SU-DHL-6 (cell line): ENCODE data around the gene LARP4B.

Source experiments
- H2AFZ ChIP-seq: fragments of 200-600 bp; sonication (generic); 2 replicates; pipeline ENCODE4 v1.6.1; 2014; ENCODE audit warnings: low read depth, mild to moderate bottlenecking, moderate library complexity, mixed read lengths, antibody characterized with exemption, low read length; ENCODE audit not compliant: severe bottlenecking
- H3F3A ChIP-seq: fragments of 200-600 bp; shearing (Covaris generic); 2 replicates; pipeline ENCODE4 v1.6.0; 2016; ENCODE audit warnings: antibody characterized with exemption, mild to moderate bottlenecking; ENCODE audit not compliant: insufficient read depth
- H3K27ac ChIP-seq: fragments of 200-600 bp; sonication (generic); 2 replicates; pipeline ENCODE4 v1.5.1; 2016; ENCODE audit warnings: low read depth, mild to moderate bottlenecking, low read length, moderate library complexity, mixed read lengths
- H3K27me3 ChIP-seq: fragments of 200-600 bp; sonication (generic), shearing (Covaris generic); 2 replicates; pipeline ENCODE4 v1.6.0; 2014; ENCODE audit warnings: mild to moderate bottlenecking, low read length
- H3K36me3 ChIP-seq: fragments of 200-600 bp; sonication (generic); 2 replicates; pipeline ENCODE4 v1.6.1; 2014; ENCODE audit warnings: mild to moderate bottlenecking, low read length, mixed read lengths
- H3K4me2 ChIP-seq: fragments of 300-600, 200-600 bp; shearing (Covaris generic), sonication (generic); 2 replicates; pipeline ENCODE4 v1.6.0; 2014; ENCODE audit warnings: low read length, low read depth, mild to moderate bottlenecking; ENCODE audit not compliant: poor library complexity, severe bottlenecking
- H3K4me3 ChIP-seq: fragments of 200-600 bp; sonication (generic); 2 replicates; pipeline ENCODE4 v1.5.1; 2014; ENCODE audit warnings: antibody characterized with exemption, low read length, mild to moderate bottlenecking, mixed read lengths; ENCODE audit not compliant: insufficient read depth, poor library complexity, severe bottlenecking
- H3K79me2 ChIP-seq: fragments of 200-600 bp; sonication (generic); 2 replicates; pipeline ENCODE4 v1.6.1; 2014; ENCODE audit warnings: mild to moderate bottlenecking, low read length, moderate library complexity; ENCODE audit not compliant: insufficient read depth
- H3K9ac ChIP-seq: fragments of 200-600 bp; sonication (generic); 2 replicates; pipeline ENCODE4 v1.7.0; 2014; ENCODE audit warnings: mild to moderate bottlenecking, low read length
- H3K9me2 ChIP-seq: fragments of 200-600 bp; sonication (generic); replicated peaks from 2 replicates; pipeline ENCODE4 v1.6.1; 2014; ENCODE audit warnings: low read length; ENCODE audit not compliant: insufficient read depth
- H3K9me3 ChIP-seq: fragments of 200-600 bp; sonication (generic); 2 replicates; pipeline ENCODE4 v1.6.1; 2014; ENCODE audit warnings: low read length, mixed read lengths; ENCODE audit not compliant: insufficient read depth
- H4K20me1 ChIP-seq: fragments of 200-600 bp; sonication (generic); 2 replicates; pipeline ENCODE4 v1.6.1; 2014; ENCODE audit warnings: low read depth, mild to moderate bottlenecking, antibody characterized with exemption, low read length, moderate library complexity, mixed read lengths
- EZH2phosphoT487 ChIP-seq: fragments of 200-600 bp; sonication (generic), shearing (Covaris generic); conservative IDR thresholded peaks from 2 replicates; pipeline ENCODE4 v1.6.1; 2018; ENCODE audit warnings: mild to moderate bottlenecking, antibody characterized with exemption, low read length, moderate library complexity, mixed read lengths
- TF ChIP-seq, protein P1 (sequence below): fragments of 200-600 bp; sonication (generic); IDR thresholded peaks from one replicate; pipeline ENCODE4 v1.5.1; 2017; ENCODE audit warnings: antibody characterized with exemption, mild to moderate bottlenecking, low read length, moderate library complexity; ENCODE audit not compliant: insufficient read depth, poor library complexity, severe bottlenecking

The LARP4B gene

DNA sequence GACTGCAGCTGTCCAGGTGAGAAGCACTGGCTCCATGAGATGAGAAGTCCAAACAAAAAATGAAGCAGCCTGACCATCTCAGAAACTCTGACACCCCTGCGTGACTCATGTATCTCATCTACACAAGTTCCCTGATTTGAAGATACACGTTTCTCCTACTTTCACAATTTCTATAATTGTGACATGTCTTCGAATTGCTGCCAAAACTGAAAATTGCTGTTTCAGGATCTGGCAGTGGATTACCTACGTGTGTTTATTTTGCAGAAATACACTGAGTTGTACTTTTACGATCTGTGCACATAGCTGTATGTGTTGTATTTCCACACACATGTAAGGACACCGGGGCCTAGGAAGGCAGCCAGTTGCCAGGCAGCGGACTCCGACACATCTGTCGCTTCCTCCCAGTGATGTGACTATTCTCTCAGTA is 53.2 kb downstream of the LARP4B start:
- H3K9ac ChIP-seq = no peak overlapping the region
- no peak overlapping the region for H3K27ac ChIP-seq
- no peaks in the 10 kb centered on the region for H3K9me2 ChIP-seq
- no peak overlapping the region for H2AFZ ChIP-seq
- no peak overlapping the region for H3K4me3 ChIP-seq
- no peaks in the 10 kb centered on the region for H3K27me3 ChIP-seq
- TF ChIP-seq, protein P1, sequence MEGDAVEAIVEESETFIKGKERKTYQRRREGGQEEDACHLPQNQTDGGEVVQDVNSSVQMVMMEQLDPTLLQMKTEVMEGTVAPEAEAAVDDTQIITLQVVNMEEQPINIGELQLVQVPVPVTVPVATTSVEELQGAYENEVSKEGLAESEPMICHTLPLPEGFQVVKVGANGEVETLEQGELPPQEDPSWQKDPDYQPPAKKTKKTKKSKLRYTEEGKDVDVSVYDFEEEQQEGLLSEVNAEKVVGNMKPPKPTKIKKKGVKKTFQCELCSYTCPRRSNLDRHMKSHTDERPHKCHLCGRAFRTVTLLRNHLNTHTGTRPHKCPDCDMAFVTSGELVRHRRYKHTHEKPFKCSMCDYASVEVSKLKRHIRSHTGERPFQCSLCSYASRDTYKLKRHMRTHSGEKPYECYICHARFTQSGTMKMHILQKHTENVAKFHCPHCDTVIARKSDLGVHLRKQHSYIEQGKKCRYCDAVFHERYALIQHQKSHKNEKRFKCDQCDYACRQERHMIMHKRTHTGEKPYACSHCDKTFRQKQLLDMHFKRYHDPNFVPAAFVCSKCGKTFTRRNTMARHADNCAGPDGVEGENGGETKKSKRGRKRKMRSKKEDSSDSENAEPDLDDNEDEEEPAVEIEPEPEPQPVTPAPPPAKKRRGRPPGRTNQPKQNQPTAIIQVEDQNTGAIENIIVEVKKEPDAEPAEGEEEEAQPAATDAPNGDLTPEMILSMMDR = no peak
- no peak for TF ChIP-seq EZH2phosphoT487
- peaks cover 5% of the 10 kb centered on the region; the same call in 1 of the 2 replicates for H3F3A ChIP-seq
- no peaks in the 10 kb centered on the region for H3K9me3 ChIP-seq
- no peak overlapping the region for H3K4me2 ChIP-seq
- H3K36me3 ChIP-seq = peaks cover 16% of the 10 kb centered on the region
- peaks cover 8% of the 10 kb centered on the region; the same call in 1 of the 2 replicates for H4K20me1 ChIP-seq
- peaks cover 46% of the 10 kb centered on the region for H3K79me2 ChIP-seq

DNA sequence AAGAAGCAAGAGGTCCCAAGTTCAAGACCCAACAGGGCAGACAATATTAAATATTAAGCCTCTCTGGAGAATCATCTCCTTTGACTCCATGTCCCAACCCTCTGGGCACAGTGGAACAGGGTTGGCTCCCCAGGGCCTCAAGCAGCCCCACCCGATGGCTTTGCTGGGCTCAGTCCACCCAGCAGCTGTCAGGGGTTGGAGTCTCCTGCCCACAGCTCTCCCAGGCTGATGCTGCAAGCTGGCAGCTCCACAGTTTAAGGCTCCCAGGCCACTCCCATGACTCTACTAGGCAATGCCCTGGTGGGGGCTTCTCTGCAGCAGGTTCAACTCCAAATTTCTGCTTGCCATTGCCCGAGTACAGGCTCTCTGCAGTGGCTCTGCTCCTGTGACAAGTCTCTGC is 55.1 kb downstream of the LARP4B start:
- Histone ChIP-seq H3K9ac (no peak overlapping the region), H3K4me2 (no peak overlapping the region), H3K9me2 (no peaks in the 10 kb centered on the region), H3K79me2 (peaks cover 54% of the 10 kb centered on the region), H3K27me3 (no peaks in the 10 kb centered on the region), H3K4me3 (no peak overlapping the region), H3K36me3 (peaks cover 5% of the 10 kb centered on the region), H3K27ac (no peak overlapping the region), H3F3A (peaks cover 6% of the 10 kb centered on the region; the same call in 1 of the 2 replicates), H3K9me3 (no peaks in the 10 kb centered on the region), H4K20me1 (peaks cover 4% of the 10 kb centered on the region; the same call in 1 of the 2 replicates), H2AFZ (no peak overlapping the region)
- TF ChIP-seq, protein P1 = no peak
- TF ChIP-seq EZH2phosphoT487 = no peak

DNA sequence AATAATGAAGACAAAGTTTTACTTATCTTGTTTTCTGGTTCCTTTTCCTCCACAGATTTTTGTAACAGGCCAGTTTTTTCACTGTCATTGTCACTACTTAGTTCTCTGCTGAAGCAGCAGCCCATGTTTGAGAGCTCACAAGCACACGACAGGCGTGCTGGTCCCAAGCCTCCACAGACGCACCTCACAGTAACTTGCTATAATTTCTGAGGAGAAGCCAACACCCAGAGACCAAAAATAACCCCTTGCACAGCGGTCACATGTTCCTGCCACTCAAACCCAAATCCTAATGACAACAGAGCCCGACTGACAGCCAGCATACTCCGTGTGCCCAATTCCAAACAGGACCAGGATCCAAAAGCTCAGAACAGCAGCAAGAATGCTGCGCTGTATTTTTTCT is 58.5 kb downstream of the LARP4B start:
- Histone ChIP-seq H3K36me3 (no peaks in the 10 kb centered on the region; the same call in 1 of the 2 replicates), H3K27me3 (no peaks in the 10 kb centered on the region), H4K20me1 (peaks cover 8% of the 10 kb centered on the region; the same call in 1 of the 2 replicates), H3K4me3 (no peak overlapping the region), H3K27ac (no peak overlapping the region), H3F3A (peaks cover 6% of the 10 kb centered on the region; the same call in 1 of the 2 replicates), H3K9ac (no peak overlapping the region), H3K4me2 (no peak overlapping the region), H3K9me3 (no peaks in the 10 kb centered on the region), H2AFZ (no peak overlapping the region), H3K79me2 (peaks cover 65% of the 10 kb centered on the region), H3K9me2 (no peaks in the 10 kb centered on the region)
- TF ChIP-seq EZH2phosphoT487 = no peak
- TF ChIP-seq, protein P1 = no peak
